HG02885 (cell line): ENCODE results near the gene ILDR1.
"Not testable (repeated sequence)": the region's sequence is repeated elsewhere in the genome, so short reads cannot be mapped to it uniquely, and the experiment has no call there.

ENCODE experiments used
- ATAC-seq: cut with Tn5 transposase; IDR thresholded peaks from one replicate; pipeline ENCODE4 v1.9.1; 2021; ENCODE audit warnings: mild to moderate bottlenecking; ENCODE audit not compliant: unreplicated experiment, poor library complexity

ILDR1 gene

DNA sequence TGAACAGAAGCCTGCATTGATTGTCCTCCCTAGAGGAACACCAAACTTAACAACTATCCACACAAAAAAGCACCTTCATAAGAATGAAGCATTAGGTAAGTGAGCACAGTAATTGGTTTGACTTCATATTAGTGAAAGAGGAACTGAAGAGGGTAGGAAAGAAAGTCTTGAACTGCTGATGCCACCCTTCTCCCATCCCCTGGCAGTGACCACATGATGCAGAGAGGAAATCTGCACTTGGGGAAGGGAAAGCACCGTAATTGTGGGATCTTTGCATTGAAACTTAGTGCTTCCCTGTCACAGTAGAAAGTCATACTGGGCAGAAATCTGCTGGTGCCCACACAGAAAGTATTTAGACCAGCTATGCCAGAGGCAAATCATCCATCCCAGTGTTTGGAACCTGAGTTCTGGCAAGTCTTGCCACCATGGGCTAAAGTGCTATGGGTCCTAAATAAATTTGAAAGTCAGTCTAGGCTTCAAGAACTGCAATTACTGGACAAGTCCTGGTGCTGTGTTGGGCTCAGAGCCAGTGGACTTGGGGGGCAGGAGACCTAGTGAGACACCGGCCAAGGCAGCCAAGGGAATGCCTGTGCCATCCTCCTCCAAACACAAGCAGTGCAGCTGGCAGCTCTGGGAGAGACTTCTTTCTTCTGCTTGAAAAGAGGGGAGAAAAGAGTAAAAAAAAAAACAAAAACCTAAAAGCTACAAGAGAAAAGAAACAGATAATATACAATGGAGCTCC is 64.2 kb downstream of the ILDR1 start:
- ATAC-seq: no peak

DNA sequence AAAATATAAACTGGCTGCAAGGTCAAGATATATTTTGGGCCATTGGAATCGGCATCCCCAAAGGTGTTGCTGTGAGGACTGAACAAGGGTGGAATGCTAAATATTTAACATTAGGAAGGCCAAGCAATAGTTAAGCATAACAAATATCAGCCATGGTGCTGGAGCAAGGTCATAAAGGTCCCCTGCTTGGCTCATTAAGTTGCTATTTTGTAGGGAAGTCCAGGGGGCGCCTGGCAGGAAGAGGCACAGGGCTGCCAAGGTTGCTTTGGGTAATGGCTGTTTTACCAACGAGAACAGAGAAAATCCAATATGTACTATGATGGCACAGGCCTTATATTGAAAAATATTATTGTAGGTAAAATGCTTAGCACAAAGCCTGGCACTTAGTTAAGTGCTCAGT is 65.7 kb downstream of the ILDR1 start:
- no peak for ATAC-seq

DNA sequence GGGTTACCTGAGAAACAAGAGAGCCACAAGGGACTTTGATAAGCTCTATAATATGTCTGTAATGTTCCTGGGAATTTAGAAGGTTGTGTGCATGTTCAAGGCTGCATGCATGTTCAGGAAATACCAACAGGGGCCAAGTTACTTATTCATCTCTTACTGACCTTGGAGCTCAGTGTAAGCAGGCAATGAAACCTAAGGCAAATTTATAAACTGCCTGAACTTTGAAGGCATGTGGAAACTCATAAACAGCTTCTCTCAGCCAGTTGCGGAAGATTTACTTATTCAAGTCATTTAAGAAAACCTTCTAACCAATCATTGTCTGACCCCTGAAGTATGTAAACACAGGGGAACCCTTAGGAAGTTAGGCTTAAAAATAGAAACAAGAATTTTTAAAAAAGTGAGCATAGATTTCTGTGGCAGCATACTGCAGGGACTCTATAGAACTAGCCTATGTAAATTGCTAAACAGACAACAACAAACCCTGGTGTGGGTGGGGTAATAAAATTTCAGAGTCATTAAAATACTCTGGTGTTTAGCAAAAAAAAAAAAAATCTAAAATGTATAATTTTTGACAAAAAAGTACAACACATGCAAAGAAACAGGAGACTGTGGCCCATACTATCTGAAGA is 70.6 kb downstream of the ILDR1 start:
- no peak for ATAC-seq

DNA sequence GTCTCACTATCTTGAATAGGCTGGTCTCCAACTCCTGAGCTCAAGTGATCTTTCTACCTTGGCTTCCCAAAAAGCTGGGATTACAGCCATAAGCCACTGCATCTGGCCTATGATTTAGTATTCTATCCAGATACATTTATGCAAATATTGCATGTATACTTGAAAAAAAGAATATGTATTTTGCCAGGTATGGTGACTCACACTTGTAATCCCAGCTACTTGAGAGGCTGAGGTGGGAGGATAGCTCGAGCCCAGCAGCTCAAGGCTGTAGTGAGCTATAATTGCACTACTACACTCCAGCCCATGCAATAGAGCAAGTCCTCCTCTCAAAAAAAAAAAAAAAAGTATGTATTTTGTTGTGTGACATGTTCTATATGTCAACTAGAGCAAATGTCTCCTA is 73.4 kb downstream of the ILDR1 start:
- no peak for ATAC-seq

DNA sequence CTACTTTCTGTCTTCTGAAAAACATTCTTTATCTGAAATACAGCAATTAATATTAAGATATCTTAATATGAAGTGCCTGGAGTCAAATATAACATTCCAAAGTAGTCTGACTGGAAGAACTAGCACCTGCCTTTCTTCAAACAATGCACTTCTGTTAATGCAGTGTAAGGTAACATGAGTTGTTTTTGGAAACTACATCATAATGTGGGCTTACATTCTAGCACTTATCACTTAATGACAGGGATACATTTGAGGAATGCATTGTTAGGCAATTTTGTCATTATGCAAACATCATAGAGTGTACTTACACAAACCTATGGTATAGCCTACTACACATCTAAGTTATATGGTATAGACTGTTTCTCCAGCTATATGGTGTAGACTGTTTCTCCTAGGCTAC is 78.6 kb downstream of the ILDR1 start:
- no peak for ATAC-seq

DNA sequence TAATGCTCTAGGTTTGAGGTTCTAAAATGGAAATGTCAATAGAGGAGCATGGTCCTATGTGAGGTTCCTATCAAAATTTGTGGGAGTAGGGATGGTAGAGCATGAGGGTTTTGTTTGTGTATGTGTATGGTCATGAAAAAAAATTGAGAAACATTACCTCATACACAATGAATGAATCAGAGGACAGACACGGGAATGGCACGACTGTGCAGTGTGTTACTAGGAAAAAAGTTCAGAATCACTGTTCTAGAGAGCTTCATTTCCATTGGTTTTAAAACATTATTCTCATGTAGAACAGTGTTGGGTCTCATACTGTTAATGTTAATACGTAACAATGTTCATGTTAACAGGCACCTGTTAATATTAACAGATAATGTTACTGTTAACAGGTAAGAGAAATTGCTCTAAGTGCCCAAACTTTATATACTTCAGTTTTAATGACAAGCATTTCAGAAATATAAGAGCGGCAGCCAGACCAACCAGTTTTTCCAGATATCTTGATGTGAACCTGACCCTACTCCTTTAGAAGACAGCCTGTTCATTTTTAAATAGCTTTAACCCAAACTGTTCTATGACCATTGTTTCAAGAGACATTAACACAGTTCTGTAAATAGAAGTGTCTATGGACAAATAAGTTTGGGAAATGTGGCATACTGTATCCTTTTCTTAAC is 79.8 kb downstream of the ILDR1 start:
- ATAC-seq: no peak

DNA sequence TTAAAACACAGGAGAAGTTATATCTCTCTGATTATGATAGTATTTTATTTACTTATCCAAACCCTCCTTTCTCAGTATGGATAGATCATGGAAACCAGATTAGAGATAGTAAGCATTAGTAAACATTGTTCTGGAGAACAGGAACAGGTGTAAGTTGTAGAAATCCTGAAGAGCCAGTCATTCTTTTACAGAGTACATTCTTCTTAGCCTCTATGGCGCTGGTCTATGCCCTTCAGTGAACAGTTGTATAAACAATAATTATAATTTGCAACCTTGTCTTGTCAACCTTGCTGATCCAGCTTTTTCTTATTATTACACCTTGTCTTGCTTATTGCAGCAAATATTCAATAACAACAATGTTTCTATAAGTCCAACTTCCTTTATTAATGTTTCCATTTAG is 80.5 kb downstream of the ILDR1 start:
- no peak for ATAC-seq

DNA sequence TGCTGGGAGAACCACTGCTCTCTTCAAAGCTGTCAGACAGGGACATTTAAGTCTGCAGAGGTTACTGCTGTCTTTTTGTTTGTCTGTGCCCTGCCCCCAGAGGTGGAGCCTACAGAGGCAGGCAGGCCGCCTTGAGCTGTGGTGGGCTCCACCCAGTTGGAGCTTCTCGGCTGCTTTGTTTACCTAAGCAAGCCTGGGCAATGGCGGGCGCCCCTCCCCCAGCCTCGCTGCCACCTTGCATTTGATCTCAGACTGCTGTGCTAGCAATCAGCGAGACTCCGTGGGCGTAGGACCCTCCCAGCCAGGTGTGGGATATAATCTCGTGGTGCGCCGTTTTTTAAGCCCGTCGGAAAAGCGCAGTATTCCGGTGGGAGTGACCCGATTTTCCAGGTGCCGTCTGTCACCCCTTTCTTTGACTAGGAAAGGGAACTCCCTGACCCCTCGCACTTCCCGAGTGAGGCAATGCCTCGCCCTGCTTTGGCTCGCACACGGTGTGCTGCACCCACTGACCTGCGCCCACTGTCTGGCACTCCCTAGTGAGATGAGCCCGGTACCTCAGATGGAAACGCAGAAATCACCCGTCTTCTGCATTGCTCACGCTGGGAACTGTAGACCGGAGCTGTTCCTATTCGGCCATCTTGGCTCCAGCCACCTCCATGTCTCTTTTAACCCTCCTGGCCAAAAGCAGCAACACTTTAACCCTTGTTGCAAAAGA is 83.7 kb downstream of the ILDR1 start:
- ATAC-seq: not testable (repeated sequence)
